HepG2 (cell line): ENCODE data around the gene KBTBD2. TPM values are rescaled to one million over a fixed set of nuclear protein-coding genes. Genes with fewer than 3 reads are reported as not detected.

Source experiments
- ARHGAP35 ChIP-seq: sonication (generic); formaldehyde crosslinking; IDR thresholded peaks from 2 replicates; pipeline ENCODE4 v1.9.0; 2022; ENCODE audit warnings: mild to moderate bottlenecking, inconsistent platforms, moderate library complexity, missing genetic modification reagents, borderline replicate concordance
- GTF3A ChIP-seq: sonication (generic); formaldehyde crosslinking; conservative IDR thresholded peaks from 2 replicates; pipeline ENCODE4 v1.4.0; 2020; ENCODE audit warnings: mild to moderate bottlenecking, missing genetic modification reagents
- HES4 ChIP-seq: sonication (generic); formaldehyde crosslinking; IDR thresholded peaks from 2 replicates; pipeline ENCODE4 v1.9.0; 2021; ENCODE audit warnings: mild to moderate bottlenecking, missing genetic modification reagents, borderline replicate concordance
- JDP2 ChIP-seq: sonication (generic); formaldehyde crosslinking; IDR thresholded peaks from 2 replicates; pipeline ENCODE4 v1.8.1; 2022; ENCODE audit warnings: missing genetic modification reagents, borderline replicate concordance
- KDM5A ChIP-seq: fragments of 200-600 bp; sonication (generic); IDR thresholded peaks from 2 replicates; pipeline ENCODE4 v1.7.0; 2018; ENCODE audit warnings: antibody characterized with exemption, mild to moderate bottlenecking, low read length, borderline replicate concordance
- NCOA1 ChIP-seq: sonication (generic); formaldehyde crosslinking; IDR thresholded peaks from 2 replicates; pipeline ENCODE4 v1.9.0; 2021; ENCODE audit warnings: missing genetic modification reagents
- RARG ChIP-seq: sonication (generic); formaldehyde crosslinking; IDR thresholded peaks from 2 replicates; pipeline ENCODE4 v1.4.0; 2020; ENCODE audit warnings: low read depth, mild to moderate bottlenecking, missing genetic modification reagents
- SALL2 ChIP-seq: sonication (generic); formaldehyde crosslinking; IDR thresholded peaks from 2 replicates; pipeline ENCODE4 v1.8.1; 2023; ENCODE audit warnings: mild to moderate bottlenecking, missing genetic modification reagents, inconsistent platforms
- SIN3A ChIP-seq: IDR thresholded peaks from 2 replicates; pipeline ENCODE4 v1.6.1; 2011; ENCODE audit warnings: low read depth, mild to moderate bottlenecking, control low read depth, low read length, borderline replicate concordance
- SP140L ChIP-seq: sonication (generic); formaldehyde crosslinking; IDR thresholded peaks from 2 replicates; pipeline ENCODE4 v1.4.0; 2020; ENCODE audit warnings: missing genetic modification reagents, borderline replicate concordance
- TAF15 ChIP-seq: fragments of 200-400 bp; formaldehyde crosslinking; IDR thresholded peaks from one replicate; pipeline ENCODE4 v1.6.1; 2018; ENCODE audit warnings: mild to moderate bottlenecking, low read depth, low read length; ENCODE audit not compliant: poor library complexity, severe bottlenecking
- ZFP36L2 ChIP-seq: sonication (generic); formaldehyde crosslinking; IDR thresholded peaks from 2 replicates; pipeline ENCODE4 v1.4.0; 2020; ENCODE audit warnings: missing genetic modification reagents
- ZHX1 ChIP-seq: sonication (generic); formaldehyde crosslinking; IDR thresholded peaks from 2 replicates; pipeline ENCODE4 v1.8.1; 2022; ENCODE audit warnings: low read depth, mild to moderate bottlenecking, missing genetic modification reagents
- ZMYM3 ChIP-seq: sonication (generic); formaldehyde crosslinking; IDR thresholded peaks from 2 replicates; pipeline ENCODE4 v1.5.1; 2020; ENCODE audit warnings: mild to moderate bottlenecking, missing genetic modification reagents
- ZNF20 ChIP-seq: sonication (generic); formaldehyde crosslinking; IDR thresholded peaks from 2 replicates; pipeline ENCODE4 v1.4.0; 2020; ENCODE audit warnings: mild to moderate bottlenecking, moderate library complexity, missing genetic modification reagents
- ZNF260 ChIP-seq: sonication (generic); formaldehyde crosslinking; IDR thresholded peaks from 2 replicates; pipeline ENCODE4 v1.4.0; 2020; ENCODE audit warnings: missing genetic modification reagents, low read depth, mild to moderate bottlenecking, borderline replicate concordance
- ZNF468 ChIP-seq: sonication (generic); formaldehyde crosslinking; IDR thresholded peaks from 2 replicates; pipeline ENCODE4 v1.8.0; 2022; ENCODE audit warnings: mild to moderate bottlenecking, moderate library complexity, missing genetic modification reagents
- ZNF484 ChIP-seq: sonication (generic); formaldehyde crosslinking; IDR thresholded peaks from 2 replicates; pipeline ENCODE4 v1.5.1; 2020; ENCODE audit warnings: mild to moderate bottlenecking, low read depth, missing genetic modification reagents, borderline replicate concordance
- ZNF530 ChIP-seq: sonication (generic); formaldehyde crosslinking; IDR thresholded peaks from 2 replicates; pipeline ENCODE4 v1.5.0; 2020; ENCODE audit warnings: low read depth, mild to moderate bottlenecking, missing genetic modification reagents
- ZNF652 ChIP-seq: IDR thresholded peaks from 2 replicates; pipeline ENCODE4 v1.6.1; 2016; ENCODE audit warnings: low read depth, borderline replicate concordance
- ZNF749 ChIP-seq: sonication (generic); formaldehyde crosslinking; IDR thresholded peaks from 2 replicates; pipeline ENCODE4 v1.8.0; 2022; ENCODE audit warnings: mild to moderate bottlenecking, missing genetic modification reagents, moderate library complexity, borderline replicate concordance
- polyA plus RNA-seq, 8 experiments: library from polyadenylated mRNA; depleted of rRNA in 3 of 8; stranded (reverse) in 7 of 8; unstranded in 1 of 8; fragments of >200 nt; fragmentation: Illumina TruSeq in 4 of 8; extraction: Trizol in 4 of 8; gene quantifications; 2 replicates each; pipeline versions ENCODE4 v1.2.1 to v1.2.3, GENCODE V29; 2011 to 2016; ENCODE audit warnings: low read depth in 4 of 8, missing spikeins in 1 of 8, mixed read lengths in 1 of 8; ENCODE audit not compliant: insufficient read depth in 1 of 8
- total RNA-seq, 5 experiments: library from RNA; depleted of rRNA; stranded (reverse); fragments of >200 nt; fragmentation: Illumina TruSeq; extraction: Trizol; gene quantifications; 2 replicates each; pipeline ENCODE4 v1.2.3, GENCODE V29; 2016; ENCODE audit warnings: low read depth in 1 of 5
- TF ChIP-seq, protein P1 (sequence below): IDR thresholded peaks from 2 replicates; pipeline ENCODE4 v1.6.1; 2016; ENCODE audit warnings: low read depth, control low read depth
- TF ChIP-seq, protein P2 (sequence below): sonication (generic); formaldehyde crosslinking; IDR thresholded peaks from 2 replicates; pipeline ENCODE4 v1.9.0; 2021; ENCODE audit warnings: missing genetic modification reagents, borderline replicate concordance

The KBTBD2 gene
- total and polyA plus RNA-seq, 2 of the 13 experiments (the other 11 are each of a cell fraction or from before 2014, with no cell fraction given) = 24.0 to 25.2 TPM

DNA sequence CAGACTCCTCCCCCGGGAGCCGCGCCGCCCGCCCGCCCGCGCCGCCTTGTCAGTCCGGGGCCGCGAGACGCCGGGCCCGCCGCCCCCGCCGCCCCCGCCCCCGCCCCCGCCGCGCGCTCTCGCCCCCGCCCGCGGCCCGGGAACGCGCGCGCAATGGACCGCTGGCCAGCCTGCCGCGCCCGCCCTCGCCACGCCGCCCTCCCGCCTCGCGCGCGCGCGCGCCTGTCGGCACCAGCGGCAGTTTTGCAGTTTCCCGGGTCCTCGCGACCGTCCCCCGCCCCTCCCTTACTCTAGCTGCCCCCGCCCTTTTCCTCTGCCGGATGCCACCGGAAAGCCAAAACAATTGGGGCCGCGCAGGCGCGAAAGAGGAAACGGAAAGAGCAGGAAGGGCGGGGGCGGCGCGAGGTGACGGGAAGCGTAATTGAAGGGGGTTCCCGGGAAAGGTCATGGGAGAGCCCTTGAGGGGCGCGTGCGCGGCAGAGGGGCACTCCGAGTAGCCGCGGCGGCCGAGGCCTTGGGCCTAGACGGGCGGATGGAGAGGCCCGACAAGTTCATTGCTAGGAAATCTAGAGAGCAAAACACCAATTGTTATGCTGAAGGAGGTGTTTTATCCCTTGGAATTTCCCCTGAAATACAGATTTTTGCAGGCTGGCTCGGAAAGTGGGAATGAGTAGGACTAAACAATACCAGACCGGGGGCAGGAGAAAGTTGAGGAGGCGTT, 400 bp upstream of the KBTBD2 start (continued):
- no peak; the same call in 1 of the 2 replicates for TF ChIP-seq ZNF749 (CRISPR knock-in tag)
- no peak for TF ChIP-seq ZMYM3 (CRISPR knock-in tag)
- TF ChIP-seq JDP2 = no peak; the same call in 1 of the 2 replicates
- TF ChIP-seq, protein P1, sequence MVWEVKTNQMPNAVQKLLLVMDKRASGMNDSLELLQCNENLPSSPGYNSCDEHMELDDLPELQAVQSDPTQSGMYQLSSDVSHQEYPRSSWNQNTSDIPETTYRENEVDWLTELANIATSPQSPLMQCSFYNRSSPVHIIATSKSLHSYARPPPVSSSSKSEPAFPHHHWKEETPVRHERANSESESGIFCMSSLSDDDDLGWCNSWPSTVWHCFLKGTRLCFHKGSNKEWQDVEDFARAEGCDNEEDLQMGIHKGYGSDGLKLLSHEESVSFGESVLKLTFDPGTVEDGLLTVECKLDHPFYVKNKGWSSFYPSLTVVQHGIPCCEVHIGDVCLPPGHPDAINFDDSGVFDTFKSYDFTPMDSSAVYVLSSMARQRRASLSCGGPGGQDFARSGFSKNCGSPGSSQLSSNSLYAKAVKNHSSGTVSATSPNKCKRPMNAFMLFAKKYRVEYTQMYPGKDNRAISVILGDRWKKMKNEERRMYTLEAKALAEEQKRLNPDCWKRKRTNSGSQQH (CRISPR knock-in tag) = peak; percentile 71
- TF ChIP-seq ZNF260 (CRISPR knock-in tag) = no peak
- no peak for TF ChIP-seq NCOA1 (CRISPR knock-in tag)
- no peak for TF ChIP-seq HES4 (CRISPR knock-in tag)
- 0 out of 2 replicates have a peak, but pooled peaks have one; percentile 67 for TF ChIP-seq ZNF20 (CRISPR knock-in tag)
- TF ChIP-seq, protein P2, sequence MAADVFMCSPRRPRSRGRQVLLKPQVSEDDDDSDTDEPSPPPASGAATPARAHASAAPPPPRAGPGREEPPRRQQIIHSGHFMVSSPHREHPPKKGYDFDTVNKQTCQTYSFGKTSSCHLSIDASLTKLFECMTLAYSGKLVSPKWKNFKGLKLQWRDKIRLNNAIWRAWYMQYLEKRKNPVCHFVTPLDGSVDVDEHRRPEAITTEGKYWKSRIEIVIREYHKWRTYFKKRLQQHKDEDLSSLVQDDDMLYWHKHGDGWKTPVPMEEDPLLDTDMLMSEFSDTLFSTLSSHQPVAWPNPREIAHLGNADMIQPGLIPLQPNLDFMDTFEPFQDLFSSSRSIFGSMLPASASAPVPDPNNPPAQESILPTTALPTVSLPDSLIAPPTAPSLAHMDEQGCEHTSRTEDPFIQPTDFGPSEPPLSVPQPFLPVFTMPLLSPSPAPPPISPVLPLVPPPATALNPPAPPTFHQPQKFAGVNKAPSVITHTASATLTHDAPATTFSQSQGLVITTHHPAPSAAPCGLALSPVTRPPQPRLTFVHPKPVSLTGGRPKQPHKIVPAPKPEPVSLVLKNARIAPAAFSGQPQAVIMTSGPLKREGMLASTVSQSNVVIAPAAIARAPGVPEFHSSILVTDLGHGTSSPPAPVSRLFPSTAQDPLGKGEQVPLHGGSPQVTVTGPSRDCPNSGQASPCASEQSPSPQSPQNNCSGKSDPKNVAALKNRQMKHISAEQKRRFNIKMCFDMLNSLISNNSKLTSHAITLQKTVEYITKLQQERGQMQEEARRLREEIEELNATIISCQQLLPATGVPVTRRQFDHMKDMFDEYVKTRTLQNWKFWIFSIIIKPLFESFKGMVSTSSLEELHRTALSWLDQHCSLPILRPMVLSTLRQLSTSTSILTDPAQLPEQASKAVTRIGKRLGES (CRISPR knock-in tag) = no peak
- no peak for TF ChIP-seq ZNF530
- TF ChIP-seq ZNF484 (CRISPR knock-in tag) = no peak
- no peak for TF ChIP-seq TAF15
- TF ChIP-seq ZNF652 = no peak
- no peak for TF ChIP-seq SP140L (CRISPR knock-in tag)
- TF ChIP-seq SIN3A = peak; percentile 59; the same call in 1 of the 2 replicates
- TF ChIP-seq KDM5A = no peak
- TF ChIP-seq ZFP36L2 (CRISPR knock-in tag) = no peak
- peak; percentile 48; the same call in 1 of the 2 replicates for TF ChIP-seq SALL2 (CRISPR knock-in tag)
- no peak for TF ChIP-seq RARG (CRISPR knock-in tag)
- no peak; the same call in 1 of the 2 replicates for TF ChIP-seq ARHGAP35 (CRISPR knock-in tag)
- TF ChIP-seq GTF3A (CRISPR knock-in tag) = no peak
- peak; percentile 56; the same call in 1 of the 2 replicates for TF ChIP-seq ZNF468 (CRISPR knock-in tag)
- no peak for TF ChIP-seq ZHX1 (CRISPR knock-in tag)
